Activated CD4-positive, alpha-beta memory T cell treated with anti-CD3 and anti-CD28 coated beads for 36 hours (primary cell): ENCODE data around the gene TRANK1. TPM values are rescaled to one million over a fixed set of nuclear protein-coding genes. Genes with fewer than 3 reads are reported as not detected.

Source experiments
- CTCF ChIA-PET: fragments of 350-600 bp; sonication (Branson Sonifier 250); formaldehyde crosslinking; loops from one replicate; lab custom pipeline; 2021; ENCODE audit warnings: antibody characterized with exemption, inconsistent platforms; lab: Charles Lee
- POLR2A ChIA-PET: fragments of 350-600 bp; sonication (Branson Sonifier 250); formaldehyde crosslinking; loops from one replicate; lab custom pipeline; 2021; ENCODE audit warnings: antibody characterized with exemption; lab: Charles Lee
- DNase-seq: peaks from one replicate; pipeline ENCODE4 v3.0.0-alpha.2; 2020
- H3K27ac Mint-ChIP-seq: one replicate; pipeline ENCODE4 v1.8.0; 2021; ENCODE audit warnings: mixed read lengths
- H3K27me3 Mint-ChIP-seq: one replicate; pipeline ENCODE4 v1.8.0; 2021; ENCODE audit warnings: mixed read lengths
- H3K36me3 Mint-ChIP-seq: one replicate; pipeline ENCODE4 v1.8.0; 2021; ENCODE audit warnings: mixed read lengths
- H3K4me1 Mint-ChIP-seq: one replicate; pipeline ENCODE4 v1.8.0; 2021; ENCODE audit warnings: low read depth, mixed read lengths
- H3K4me3 Mint-ChIP-seq: one replicate; pipeline ENCODE4 v1.8.0; 2021; ENCODE audit warnings: mild to moderate bottlenecking, mixed read lengths
- H3K9me3 Mint-ChIP-seq: one replicate; pipeline ENCODE4 v1.8.0; 2021; ENCODE audit warnings: mixed read lengths
- intact Hi-C: fragments of 100-400 bp; cut with micrococcal nuclease; formaldehyde crosslinking; loops from one replicate; pipeline ENCODE4 v1.15.1; 2023
- total RNA-seq, 2 experiments: library from RNA; stranded (reverse); gene quantifications; one replicate each; pipeline ENCODE4 v1.2.3, GENCODE V29; 2021

Gene TRANK1
- total RNA-seq: 10 to 100 TPM; 11.7 to 17.1 TPM

GRCh38 chr3:36944641-36945270 lies at the start of gene TRANK1:
Gene TRANK1, minus strand, starts transcription at chr3:36945054. Its CDS starts 245 bp downstream, at chr3:36944809.
- no peaks in the 10 kb centered on the region for H3K27me3 Mint-ChIP-seq
- CTCF ChIA-PET: interaction anchor here (1.0 to 3.2 kb wide), 3 partner anchors 12 to 38 kb away, joined by 3 to 39 read pairs (median 4); no protein-coding TSS in a partner anchor

GRCh38 chr3:36993326-36994283 lies 48.8 kb upstream of the TRANK1 start, which contains the start of gene MLH1:
Gene MLH1, plus strand, starts transcription at chr3:36993518. Its CDS starts 30 bp downstream, at chr3:36993548.
- Mint-ChIP-seq H3K4me3 (no peak within 1 kb of the TSS), H3K9me3 (no peaks in the 10 kb centered on the region), H3K4me1 (peaks cover 38% of the 10 kb centered on the region), H3K27me3 (no peaks in the 10 kb centered on the region), H3K36me3 (peaks cover 41% of the 10 kb centered on the region), H3K27ac (no peak within 1 kb of the TSS)
- intact Hi-C loops: loop anchor here (1.0 to 10.0 kb wide), 8 partner anchors 48 to 1171 kb away; partner anchors contain the start of genes OXSR1 and TRANK1
- ChIA-PET CTCF (interaction anchor here (0.9 to 2.1 kb wide), 6 partner anchors 24 to 981 kb away, joined by 3 to 8 read pairs (median 4); no protein-coding TSS in a partner anchor), POLR2A (interaction anchor here (0.6 to 2.1 kb wide), 6 partner anchors 24 to 134 kb away, joined by 3 to 12 read pairs (median 3); partner anchors contain the start of gene TRANK1)
- DNase-seq: peak; percentile 100

More at GRCh38 chr3:36944641-36945270, at the start of gene TRANK1:
- H3K4me3 Mint-ChIP-seq: peak within 1 kb of the TSS; percentile 80
- intact Hi-C loops: loop anchor here (1.0 to 2.0 kb wide), 5 partner anchors 14 to 68 kb away; partner anchors contain the start of genes EPM2AIP1 and MLH1
- H3K36me3 Mint-ChIP-seq: peaks cover 12% of the 10 kb centered on the region
- peak; percentile 90 for DNase-seq
- H3K4me1 Mint-ChIP-seq: peaks cover 16% of the 10 kb centered on the region
- POLR2A ChIA-PET: interaction anchor here (1.0 to 2.7 kb wide), 5 partner anchors 37 to 68 kb away, joined by 3 to 12 read pairs (median 6); partner anchors contain the start of genes EPM2AIP1 and MLH1
- H3K27ac Mint-ChIP-seq: no peak within 1 kb of the TSS
- H3K9me3 Mint-ChIP-seq: peaks cover 25% of the 10 kb centered on the region

GRCh38 chr3:36992806-36993325 lies 48.0 kb upstream of the TRANK1 start, which contains the start of gene EPM2AIP1:
Gene EPM2AIP1, minus strand, starts transcription at chr3:36993131. Its CDS starts 54 bp downstream, at chr3:36993077.
- Mint-ChIP-seq H3K27me3 (no peaks in the 10 kb centered on the region), H3K4me1 (peaks cover 43% of the 10 kb centered on the region), H3K4me3 (no peak within 1 kb of the TSS), H3K27ac (no peak within 1 kb of the TSS), H3K36me3 (peaks cover 43% of the 10 kb centered on the region), H3K9me3 (no peaks in the 10 kb centered on the region)
- ChIA-PET CTCF (interaction anchor here (0.9 to 2.1 kb wide), 6 partner anchors 23 to 982 kb away, joined by 3 to 8 read pairs (median 4); no protein-coding TSS in a partner anchor), POLR2A (interaction anchor here (0.6 to 2.1 kb wide), 4 partner anchors 23 to 135 kb away, joined by 3 to 12 read pairs (median 4); partner anchors contain the start of gene TRANK1)
- DNase-seq: no peak
- intact Hi-C loops: loop anchor here (1.0 to 10.0 kb wide), 8 partner anchors 48 to 1172 kb away; partner anchors contain the start of genes OXSR1 and TRANK1

GRCh38 chr3:36991923-36992805 lies 47.3 kb upstream of the TRANK1 start:
- CTCF ChIA-PET: interaction anchor here (0.9 to 2.1 kb wide), 7 partner anchors 22 to 982 kb away, joined by 3 to 8 read pairs (median 4); no protein-coding TSS in a partner anchor
- intact Hi-C loops: loop anchor here (1.0 to 10.0 kb wide), 3 partner anchors 116 to 1173 kb away; partner anchors contain the start of gene OXSR1
- Mint-ChIP-seq H3K27ac (no peak overlapping the region), H3K4me1 (peaks cover 44% of the 10 kb centered on the region), H3K4me3 (no peak overlapping the region), H3K36me3 (peaks cover 43% of the 10 kb centered on the region), H3K27me3 (no peaks in the 10 kb centered on the region), H3K9me3 (no peaks in the 10 kb centered on the region)
- peak; percentile 53 for DNase-seq
- POLR2A ChIA-PET: interaction anchor here (0.7 to 2.1 kb wide), 2 partner anchors 48 to 135 kb away, joined by 3 to 12 read pairs; partner anchors contain the start of gene TRANK1

GRCh38 chr3:36991147-36991546 lies 46.3 kb upstream of the TRANK1 start:
- Mint-ChIP-seq H3K27ac (no peak overlapping the region), H3K36me3 (peaks cover 40% of the 10 kb centered on the region), H3K4me1 (peaks cover 42% of the 10 kb centered on the region), H3K9me3 (no peaks in the 10 kb centered on the region), H3K27me3 (no peaks in the 10 kb centered on the region), H3K4me3 (no peak overlapping the region)
- intact Hi-C loops: loop anchor here (1.0 to 10.0 kb wide), 2 partner anchors 115 to 1174 kb away; partner anchors contain the start of gene OXSR1
- ChIA-PET CTCF (interaction anchor here (1.2 to 2.1 kb wide), 2 partner anchors 21 to 33 kb away, joined by 4 to 7 read pairs; no protein-coding TSS in a partner anchor), POLR2A (no interaction called here)
- peak; percentile 75 for DNase-seq

- Mint-ChIP-seq H3K27ac (no peak overlapping the region), H3K36me3 (peaks cover 50% of the 10 kb centered on the region), H3K4me1 (peaks cover 42% of the 10 kb centered on the region), H3K9me3 (no peaks in the 10 kb centered on the region), H3K4me3 (peak overlapping the region; percentile 57), H3K27me3 (no peaks in the 10 kb centered on the region)
- intact Hi-C loops: no loop called here
- DNase-seq: no peak
- CTCF ChIA-PET: interaction anchor here (0.8 to 1.5 kb wide), 3 partner anchors 20 to 120 kb away, joined by 3 to 10 read pairs (median 4); no protein-coding TSS in a partner anchor
- POLR2A ChIA-PET: interaction anchor here (0.8 to 1.5 kb wide), 2 partner anchors 20 to 46 kb away, joined by 3 read pairs; no protein-coding TSS in a partner anchor
Observed at GRCh38 chr3:36989568-36989967, 44.7 kb upstream of the TRANK1 start.

- Mint-ChIP-seq H3K36me3 (peaks cover 55% of the 10 kb centered on the region), H3K27me3 (no peaks in the 10 kb centered on the region), H3K4me3 (peak overlapping the region; percentile 57), H3K9me3 (no peaks in the 10 kb centered on the region), H3K4me1 (peaks cover 42% of the 10 kb centered on the region), H3K27ac (no peak overlapping the region)
- ChIA-PET CTCF (interaction anchor here (0.8 to 1.5 kb wide), 3 partner anchors 19 to 120 kb away, joined by 3 to 10 read pairs (median 4); no protein-coding TSS in a partner anchor), POLR2A (interaction anchor here (0.8 kb wide), 1 partner anchor 19 kb away, joined by 3 read pairs; no protein-coding TSS in a partner anchor)
- DNase-seq: no peak
- intact Hi-C loops: no loop called here
Observed at GRCh38 chr3:36989005-36989404, 44.2 kb upstream of the TRANK1 start.

- no peak for DNase-seq
- Mint-ChIP-seq H3K27ac (peak overlapping the region; percentile 7), H3K27me3 (no peaks in the 10 kb centered on the region), H3K4me3 (peak overlapping the region; percentile 30), H3K9me3 (no peaks in the 10 kb centered on the region), H3K4me1 (peaks cover 42% of the 10 kb centered on the region), H3K36me3 (peaks cover 61% of the 10 kb centered on the region)
- intact Hi-C loops: no loop called here
- POLR2A ChIA-PET: interaction anchor here (0.7 kb wide), 1 partner anchor 19 kb away, joined by 3 read pairs; no protein-coding TSS in a partner anchor
- CTCF ChIA-PET: interaction anchor here (1.0 to 1.5 kb wide), 3 partner anchors 18 to 30 kb away, joined by 4 to 10 read pairs (median 4); no protein-coding TSS in a partner anchor
Observed at GRCh38 chr3:36988356-36988755, 43.5 kb upstream of the TRANK1 start.

- H3K36me3 Mint-ChIP-seq: peaks cover 61% of the 10 kb centered on the region
- ChIA-PET POLR2A (no interaction called here), CTCF (interaction anchor here (0.7 kb wide), 1 partner anchor 23 kb away, joined by 3 read pairs; no protein-coding TSS in a partner anchor)
- H3K4me3 Mint-ChIP-seq: no peak overlapping the region
- no peak overlapping the region for H3K27ac Mint-ChIP-seq
- peaks cover 19% of the 10 kb centered on the region for H3K9me3 Mint-ChIP-seq
- H3K27me3 Mint-ChIP-seq: no peaks in the 10 kb centered on the region
- intact Hi-C loops: no loop called here
- no peaks in the 10 kb centered on the region for H3K4me1 Mint-ChIP-seq
- DNase-seq: no peak
Observed at GRCh38 chr3:36981006-36981405, 36.2 kb upstream of the TRANK1 start.

- peaks cover 22% of the 10 kb centered on the region for H3K4me1 Mint-ChIP-seq
Observed at GRCh38 chr3:36973139-36973538, 28.3 kb upstream of the TRANK1 start.

More at GRCh38 chr3:36973139-36973538, 28.3 kb upstream of the TRANK1 start:
- H3K27ac Mint-ChIP-seq: no peak overlapping the region
- intact Hi-C loops: no loop called here
- peaks cover 14% of the 10 kb centered on the region for H3K36me3 Mint-ChIP-seq
- no peak overlapping the region for H3K4me3 Mint-ChIP-seq
- DNase-seq: no peak
- ChIA-PET POLR2A (no interaction called here), CTCF (interaction anchor here (2.0 kb wide), 1 partner anchor 14 kb away, joined by 10 read pairs; no protein-coding TSS in a partner anchor)
- H3K9me3 Mint-ChIP-seq: no peaks in the 10 kb centered on the region
- H3K27me3 Mint-ChIP-seq: no peaks in the 10 kb centered on the region
